ENCODE results near the gene ANO6.

ANO6 gene

GRCh38 chr12:45411626-45412025, 195.7 kb downstream of the ANO6 start:
- no peak for DNase-seq

DNA sequence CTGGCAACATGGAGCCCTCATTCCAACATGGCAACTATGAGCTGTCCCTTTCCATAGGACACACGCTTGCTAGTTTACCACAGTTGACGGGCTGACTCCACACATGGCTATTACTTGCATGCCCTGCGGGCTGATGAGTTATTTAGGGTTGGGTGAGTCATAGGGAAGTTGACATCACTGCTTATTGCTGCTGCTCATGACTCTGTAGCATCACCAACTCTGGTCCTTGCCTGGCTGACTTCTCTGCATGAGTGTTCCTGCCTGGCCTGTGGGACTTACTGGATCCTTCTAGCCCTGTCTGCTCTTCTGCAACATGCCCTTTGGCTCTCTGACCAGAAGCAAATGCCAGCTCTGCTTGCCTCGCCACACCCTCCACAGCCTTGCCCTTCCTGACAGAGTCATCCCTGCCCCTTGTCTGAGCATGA, 199.5 kb downstream of the ANO6 start:
- DNase-seq, result no peak

- no peak for DNase-seq
Measured at GRCh38 chr12:45416126-45416525, 200.2 kb downstream of the ANO6 start.

DNA sequence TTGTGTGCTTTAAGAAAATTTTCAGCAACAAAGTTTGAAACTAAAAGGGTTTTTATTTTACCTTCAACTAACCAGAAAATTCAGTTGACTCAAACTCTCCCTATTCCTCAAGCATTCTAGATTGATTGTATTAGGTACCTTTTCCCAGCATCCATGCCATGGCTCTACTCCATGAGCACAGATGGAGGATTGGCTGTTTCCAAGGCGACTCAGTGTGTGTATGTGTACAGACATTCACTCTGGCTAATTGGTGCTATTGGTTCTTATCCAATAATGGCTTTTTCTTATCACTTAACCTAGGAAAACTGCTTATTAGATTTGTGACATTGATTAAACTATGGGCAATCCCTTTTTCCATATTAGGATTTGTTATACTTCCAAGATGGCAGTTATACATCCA, 202.6 kb downstream of the ANO6 start:
- no peak for DNase-seq

DNA sequence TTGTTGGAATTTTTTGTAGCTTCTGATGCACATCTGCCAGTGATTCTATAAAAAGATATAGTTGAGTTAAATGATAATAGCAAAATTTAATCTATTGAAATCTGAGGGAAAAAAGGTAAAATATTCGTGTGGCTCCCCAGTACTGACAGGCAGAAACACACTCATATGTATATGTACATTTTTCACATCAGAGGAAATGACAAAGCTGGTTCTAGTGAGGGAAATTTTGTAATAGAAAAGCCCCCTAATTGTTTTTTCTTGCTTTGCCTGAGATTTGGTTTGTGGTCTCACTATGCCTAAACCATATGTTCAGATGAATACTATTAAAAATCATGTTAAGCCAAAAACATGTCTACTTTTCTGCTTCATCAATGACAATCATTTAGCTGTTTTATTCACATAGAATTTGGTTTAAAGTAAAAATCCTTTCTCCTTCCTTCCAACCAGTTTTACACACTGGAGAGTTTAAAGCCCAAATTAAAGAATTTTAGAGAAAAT, 203.5 kb downstream of the ANO6 start:
- DNase-seq, result no peak

- DNase-seq, result no peak
Measured at GRCh38 chr12:45421736-45422135, 205.8 kb downstream of the ANO6 start.

DNA sequence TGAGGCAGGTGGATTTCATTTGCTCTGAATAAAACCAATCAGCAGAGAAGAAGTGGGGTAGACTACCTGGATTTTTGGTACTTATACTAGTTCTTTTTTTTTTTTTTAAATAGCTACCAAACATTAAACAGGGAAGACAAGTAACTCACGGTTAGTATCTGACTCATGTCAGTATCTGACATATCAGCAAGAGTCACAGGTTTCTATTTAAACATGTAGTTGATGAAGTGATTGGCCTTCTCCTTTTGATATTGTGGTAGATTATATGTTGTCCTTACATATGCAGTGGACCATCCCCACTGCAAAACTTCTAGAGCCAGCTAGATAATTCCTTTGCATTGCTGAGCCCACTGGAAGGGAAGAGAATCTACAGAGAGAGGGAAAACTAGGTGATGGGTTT, 208.0 kb downstream of the ANO6 start:
- DNase-seq, result no peak

DNA sequence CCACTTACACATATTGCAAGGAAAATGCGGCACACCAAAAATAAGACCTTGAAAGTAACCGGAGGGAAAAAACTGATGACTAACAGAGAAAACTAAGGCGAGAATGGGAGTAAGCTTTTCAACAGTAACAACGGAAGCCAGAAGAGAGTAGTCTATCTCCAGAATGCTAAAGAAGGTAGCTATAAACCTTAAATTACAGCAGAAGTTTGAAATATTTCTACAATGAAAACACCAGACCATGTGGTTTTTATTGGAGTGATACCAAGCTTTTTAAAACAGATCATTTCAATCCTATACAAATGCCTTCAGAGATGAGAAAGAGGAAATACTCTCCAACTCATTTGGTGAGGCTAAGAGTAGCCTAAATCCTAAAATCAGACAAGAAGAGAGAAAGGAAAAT, 209.5 kb downstream of the ANO6 start:
- DNase-seq, result no peak

DNA sequence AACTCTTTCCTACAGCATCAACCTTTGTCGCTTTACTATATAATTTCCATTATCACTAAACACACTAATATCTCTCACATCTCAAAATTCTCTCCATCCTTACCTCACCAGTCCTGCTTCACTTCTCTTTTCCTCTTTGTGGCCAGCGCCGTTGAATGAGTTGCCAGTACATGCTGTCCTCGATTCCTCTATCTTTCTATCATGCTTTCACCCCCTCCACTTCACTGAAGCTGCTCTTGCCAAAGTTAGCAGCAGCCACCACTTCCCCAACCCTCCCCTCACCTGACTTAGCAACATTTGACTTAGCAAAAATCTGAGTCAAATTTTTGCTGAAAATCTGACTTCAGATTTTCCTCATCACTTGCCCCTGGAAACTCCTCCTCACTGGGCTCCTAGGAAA, 210.4 kb downstream of the ANO6 start:
- DNase-seq, result no peak

- no peak for DNase-seq
Measured at GRCh38 chr12:45427042-45427441, 211.1 kb downstream of the ANO6 start.

- peak; percentile 43 for DNase-seq
Measured at GRCh38 chr12:45429831-45430230, 213.9 kb downstream of the ANO6 start.

- peak; percentile 7 for DNase-seq
Measured at GRCh38 chr12:45431126-45431525, 215.2 kb downstream of the ANO6 start.

GRCh38 chr12:45432710-45433109, 216.8 kb downstream of the ANO6 start:
- no peak for DNase-seq

- DNase-seq, result no peak
Measured at GRCh38 chr12:45433441-45433868, 217.6 kb downstream of the ANO6 start.

GRCh38 chr12:45434094-45434493, 218.2 kb downstream of the ANO6 start:
- no peak for DNase-seq

DNA sequence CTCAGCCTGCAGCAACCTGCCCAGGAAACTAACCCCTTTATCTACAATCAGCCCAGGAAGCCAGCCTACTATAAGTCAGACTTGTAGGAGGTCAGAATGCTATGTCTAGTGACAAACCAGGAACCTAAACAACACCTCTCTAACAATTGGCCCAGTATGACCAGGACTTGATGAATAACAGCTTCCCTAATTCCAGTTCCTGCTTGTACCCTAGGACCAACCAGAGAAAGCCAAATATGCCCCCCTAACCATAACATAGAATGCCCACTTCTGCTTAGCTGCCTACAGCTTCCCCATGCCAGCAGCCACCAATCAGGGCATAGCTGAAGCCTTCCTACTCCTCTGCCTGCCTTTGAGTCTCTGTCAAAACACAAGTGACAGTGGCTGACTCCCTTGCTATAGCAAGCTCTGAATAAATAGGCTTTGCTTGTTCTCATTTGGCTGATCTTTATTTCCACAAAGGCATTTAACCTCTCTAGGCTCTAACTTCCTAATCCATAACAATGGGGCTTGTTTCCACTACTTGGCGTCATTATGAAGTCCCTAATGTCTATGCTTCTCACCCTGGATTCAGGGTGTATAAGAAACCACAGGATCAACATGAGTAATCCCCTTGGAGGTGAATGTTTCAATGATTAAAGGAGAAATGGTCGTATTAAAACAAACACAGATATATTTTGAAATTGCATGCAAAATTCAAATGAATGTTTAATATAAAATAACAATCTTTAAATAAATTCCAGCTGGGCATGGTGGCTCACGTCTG, 220.2 kb downstream of the ANO6 start:
- DNase-seq, result peak; percentile 8

- no peak for DNase-seq
Measured at GRCh38 chr12:45439039-45439438, 223.1 kb downstream of the ANO6 start.

DNA sequence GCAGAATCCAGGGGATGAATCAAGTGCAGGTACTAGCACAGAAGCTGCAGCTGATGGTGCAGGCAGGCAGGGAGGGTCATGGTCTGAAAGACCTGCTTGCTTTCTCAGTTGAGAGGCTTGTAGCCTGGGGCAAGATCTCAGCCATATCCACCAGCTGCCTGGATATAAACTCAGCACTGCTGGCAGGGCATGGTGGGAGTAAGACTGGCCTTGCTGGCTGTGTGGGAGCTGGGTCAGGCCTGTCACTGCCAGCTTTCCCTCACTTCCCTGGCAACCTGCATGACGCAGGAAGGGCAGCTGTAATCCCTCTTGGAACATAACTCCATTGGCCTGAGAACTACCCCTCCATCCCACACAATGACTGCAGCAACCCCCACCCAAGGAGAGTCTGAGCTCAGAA, 230.1 kb downstream of the ANO6 start:
- no peak for DNase-seq

GRCh38 chr12:45458238-45458637, 242.3 kb downstream of the ANO6 start:
- no peak for DNase-seq

DNA sequence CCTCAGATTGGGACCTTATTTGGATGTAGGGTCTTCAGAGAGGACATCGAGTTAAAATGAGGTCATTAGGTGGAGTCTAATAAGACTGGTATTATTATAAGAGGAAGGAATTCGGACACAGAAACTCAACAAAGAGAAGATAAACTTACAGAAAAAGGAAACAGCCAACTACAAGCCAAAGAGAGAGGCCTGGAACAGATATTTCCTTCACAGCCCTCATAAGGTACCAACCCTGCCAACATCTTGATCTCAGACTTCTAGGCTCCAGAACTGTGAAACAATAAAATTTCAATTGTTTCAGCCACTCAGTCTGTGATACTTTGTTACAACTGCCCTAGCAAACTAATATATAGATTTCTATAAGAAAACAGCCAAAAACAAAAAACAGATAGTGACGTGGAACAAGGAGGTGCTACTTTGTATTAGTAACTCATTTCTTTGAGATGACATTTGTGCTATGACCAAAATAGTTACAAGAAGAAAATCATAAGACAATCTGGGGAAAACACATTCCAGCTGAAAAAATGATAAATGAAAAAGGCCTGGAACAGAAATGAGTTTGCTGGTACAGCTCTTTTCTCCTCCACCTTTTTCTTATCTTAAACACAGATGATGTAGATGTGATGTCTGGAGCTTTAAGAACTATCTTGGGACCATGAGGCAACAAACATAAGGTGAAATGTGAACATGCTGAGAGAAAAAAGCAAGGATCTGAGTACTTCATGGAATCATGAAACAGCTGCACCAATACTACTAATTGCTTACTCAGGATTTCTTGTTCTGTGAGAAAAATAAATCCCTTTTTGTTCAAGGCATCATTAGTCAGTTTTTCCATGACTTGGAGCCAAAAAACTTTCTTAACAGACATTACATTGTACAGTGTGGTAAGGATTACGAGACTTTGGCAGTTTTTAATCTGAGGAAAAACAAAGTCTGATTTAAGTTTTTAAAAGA, 243.2 kb downstream of the ANO6 start:
- DNase-seq, result no peak

DNA sequence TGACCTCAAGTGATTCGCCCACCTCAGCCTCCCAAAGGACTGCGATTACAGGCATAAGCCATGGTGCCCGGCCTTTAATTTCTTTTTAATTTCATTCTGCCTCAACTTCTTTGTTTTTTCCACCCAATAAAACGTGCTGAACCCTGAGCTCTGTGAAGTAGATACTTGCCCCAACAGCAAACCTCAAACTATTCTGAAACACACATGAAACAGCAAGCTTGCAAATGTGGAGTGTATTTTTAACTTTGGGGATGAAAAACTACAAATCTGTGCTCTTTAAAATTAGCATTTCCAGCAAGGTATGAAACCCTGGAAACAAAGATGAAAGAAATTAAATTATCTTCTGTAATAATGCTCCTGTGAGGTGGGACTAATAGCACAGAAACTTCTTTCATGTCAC, 246.6 kb downstream of the ANO6 start:
- no peak for DNase-seq

DNA sequence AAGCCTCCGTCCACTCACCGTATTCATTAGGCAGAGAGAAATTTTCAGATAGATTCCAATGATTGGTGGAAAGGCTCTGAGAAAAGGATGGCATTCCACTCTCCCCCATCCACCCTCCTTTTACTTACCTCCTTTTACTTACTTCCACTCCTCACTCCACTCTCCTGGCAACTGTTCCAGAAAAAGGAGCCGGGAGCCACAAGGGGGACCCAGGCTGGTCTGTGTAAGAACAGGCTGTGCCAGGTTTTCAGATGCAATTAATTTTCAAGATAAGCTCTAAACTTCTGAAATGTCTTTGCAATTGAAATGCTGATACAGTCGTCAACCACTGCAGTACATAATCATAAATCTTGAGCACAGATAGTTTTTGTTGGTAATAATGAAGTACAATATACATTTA, 248.8 kb downstream of the ANO6 start:
- DNase-seq, result no peak

GRCh38 chr12:45468751-45469615, 253.1 kb downstream of the ANO6 start:
- no peak for DNase-seq

Measured in retina (tissue), 1 donor.